Loucy (cell line): Measurements from ENCODE around the gene SUPT6H.
"Not testable (repeated sequence)": the region's sequence is repeated elsewhere in the genome, so short reads cannot be mapped to it uniquely, and the experiment has no call there.

Source experiments
- EZH2phosphoT487 ChIP-seq: fragments of 200-600 bp; IDR thresholded peaks from 2 replicates; pipeline ENCODE4 v1.6.1; 2018; ENCODE audit warnings: antibody characterized with exemption, mild to moderate bottlenecking, moderate library complexity, borderline replicate concordance
- TF ChIP-seq, protein P1 (sequence below): fragments of 200-600 bp; sonication (generic); conservative IDR thresholded peaks from 2 replicates; pipeline ENCODE4 v1.5.1; 2014; ENCODE audit warnings: mild to moderate bottlenecking, antibody characterized with exemption, low read length

DNA sequence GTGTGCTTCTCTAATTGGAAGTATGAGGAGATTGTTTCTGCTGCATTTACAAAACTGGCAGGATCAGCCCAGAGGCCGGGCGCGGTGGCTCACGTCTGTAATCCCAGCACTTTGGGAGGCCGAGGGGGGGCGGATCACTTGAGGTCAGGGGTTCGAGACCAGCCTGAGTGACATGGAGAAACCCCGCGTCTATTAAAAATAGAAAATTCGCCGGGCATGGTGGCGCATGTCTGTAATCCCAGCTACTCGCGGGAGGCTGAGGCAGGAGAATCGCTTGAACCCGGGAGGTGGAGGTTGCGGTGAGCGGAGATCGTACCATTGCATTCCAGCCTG, 59.0 kb downstream of the SUPT6H start:
- TF ChIP-seq, protein P1, sequence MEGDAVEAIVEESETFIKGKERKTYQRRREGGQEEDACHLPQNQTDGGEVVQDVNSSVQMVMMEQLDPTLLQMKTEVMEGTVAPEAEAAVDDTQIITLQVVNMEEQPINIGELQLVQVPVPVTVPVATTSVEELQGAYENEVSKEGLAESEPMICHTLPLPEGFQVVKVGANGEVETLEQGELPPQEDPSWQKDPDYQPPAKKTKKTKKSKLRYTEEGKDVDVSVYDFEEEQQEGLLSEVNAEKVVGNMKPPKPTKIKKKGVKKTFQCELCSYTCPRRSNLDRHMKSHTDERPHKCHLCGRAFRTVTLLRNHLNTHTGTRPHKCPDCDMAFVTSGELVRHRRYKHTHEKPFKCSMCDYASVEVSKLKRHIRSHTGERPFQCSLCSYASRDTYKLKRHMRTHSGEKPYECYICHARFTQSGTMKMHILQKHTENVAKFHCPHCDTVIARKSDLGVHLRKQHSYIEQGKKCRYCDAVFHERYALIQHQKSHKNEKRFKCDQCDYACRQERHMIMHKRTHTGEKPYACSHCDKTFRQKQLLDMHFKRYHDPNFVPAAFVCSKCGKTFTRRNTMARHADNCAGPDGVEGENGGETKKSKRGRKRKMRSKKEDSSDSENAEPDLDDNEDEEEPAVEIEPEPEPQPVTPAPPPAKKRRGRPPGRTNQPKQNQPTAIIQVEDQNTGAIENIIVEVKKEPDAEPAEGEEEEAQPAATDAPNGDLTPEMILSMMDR = not testable (repeated sequence)
- TF ChIP-seq EZH2phosphoT487 = not testable (repeated sequence)
